Measurements from ENCODE around the gene ETDA.
"Not testable (repeated sequence)": the region's sequence is repeated elsewhere in the genome, so short reads cannot be mapped to it uniquely, and the experiment has no call there.

DNA sequence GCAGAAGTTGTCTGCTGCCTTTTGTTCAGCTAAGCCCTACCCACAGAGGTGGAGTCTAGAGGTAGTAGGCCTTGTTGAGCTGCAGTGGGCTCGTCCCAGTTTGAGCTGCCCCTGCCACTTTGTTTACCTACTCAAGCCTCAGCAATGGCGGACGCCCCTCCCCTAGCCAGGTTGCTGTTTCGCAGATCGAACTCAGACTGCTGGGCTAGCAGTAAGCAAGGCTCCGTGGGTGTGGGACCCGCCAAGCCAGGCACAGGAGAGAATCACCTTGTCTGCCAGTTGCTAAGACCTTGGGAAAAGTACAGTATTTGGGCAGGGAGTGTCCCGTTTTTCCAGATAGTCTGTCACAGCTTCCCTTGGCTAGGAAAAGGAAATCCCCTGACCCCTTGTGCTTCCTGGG, 11.5 kb downstream of the ETDA start:
- TF ChIP-seq, protein P1, sequence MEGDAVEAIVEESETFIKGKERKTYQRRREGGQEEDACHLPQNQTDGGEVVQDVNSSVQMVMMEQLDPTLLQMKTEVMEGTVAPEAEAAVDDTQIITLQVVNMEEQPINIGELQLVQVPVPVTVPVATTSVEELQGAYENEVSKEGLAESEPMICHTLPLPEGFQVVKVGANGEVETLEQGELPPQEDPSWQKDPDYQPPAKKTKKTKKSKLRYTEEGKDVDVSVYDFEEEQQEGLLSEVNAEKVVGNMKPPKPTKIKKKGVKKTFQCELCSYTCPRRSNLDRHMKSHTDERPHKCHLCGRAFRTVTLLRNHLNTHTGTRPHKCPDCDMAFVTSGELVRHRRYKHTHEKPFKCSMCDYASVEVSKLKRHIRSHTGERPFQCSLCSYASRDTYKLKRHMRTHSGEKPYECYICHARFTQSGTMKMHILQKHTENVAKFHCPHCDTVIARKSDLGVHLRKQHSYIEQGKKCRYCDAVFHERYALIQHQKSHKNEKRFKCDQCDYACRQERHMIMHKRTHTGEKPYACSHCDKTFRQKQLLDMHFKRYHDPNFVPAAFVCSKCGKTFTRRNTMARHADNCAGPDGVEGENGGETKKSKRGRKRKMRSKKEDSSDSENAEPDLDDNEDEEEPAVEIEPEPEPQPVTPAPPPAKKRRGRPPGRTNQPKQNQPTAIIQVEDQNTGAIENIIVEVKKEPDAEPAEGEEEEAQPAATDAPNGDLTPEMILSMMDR (IDR thresholded peaks at IDR 0.05), result not testable (repeated sequence)
- TF ChIP-seq POLR2A (IDR thresholded peaks at IDR 0.05), result not testable (repeated sequence)
